SK-N-SH (cell line): ENCODE results near the gene RELN. TPM values are rescaled to one million over a fixed set of nuclear protein-coding genes. Genes with fewer than 3 reads are reported as not detected.

Source experiments
- CTCF ChIA-PET: fragments of 300-600, 350-600 bp; formaldehyde crosslinking; extraction: SDS; loops from one replicate; lab custom pipeline; 2021; lab: Yijun Ruan, JAX
- POLR2A ChIA-PET: fragments of 350-600 bp; sonication (Branson Sonifier 250); formaldehyde crosslinking; extraction: SDS; loops from one replicate; lab custom pipeline; 2020; ENCODE audit warnings: antibody characterized with exemption, inconsistent platforms; lab: Yijun Ruan, JAX
- DNase-seq: peaks from one replicate; pipeline ENCODE4 v3.0.0; 2012
- H2AFZ ChIP-seq: fragments of 200-600 bp; sonication (generic); 2 replicates; pipeline ENCODE4 v1.8.1; 2016; ENCODE audit warnings: antibody characterized with exemption, mild to moderate bottlenecking, low read depth
- H3F3A ChIP-seq: fragments of 200-600 bp; sonication (generic); replicated peaks from 2 replicates; pipeline ENCODE3; 2016; ENCODE audit warnings: antibody characterized with exemption, mild to moderate bottlenecking; ENCODE audit not compliant: insufficient read depth
- H3K27ac ChIP-seq, 2 experiments: fragments of 200-500 bp in 1 of 2; fragments of 200-600 bp in 1 of 2; sonication (Bioruptor generic) in 1 of 2; sonication (generic), shearing (Covaris generic) in 1 of 2; 2 replicates each; pipeline versions ENCODE4 v1.5.1 to v1.6.1; 2014 to 2016; ENCODE audit warnings: low read depth in 2 of 2, inconsistent platforms in 1 of 2, low read length in 1 of 2, mild to moderate bottlenecking in 1 of 2, mixed read lengths in 1 of 2
- H3K27me3 ChIP-seq: fragments of 200-600 bp; sonication (generic), shearing (Covaris generic); 2 replicates; pipeline ENCODE4 v1.6.1; 2016; ENCODE audit warnings: mixed run types; ENCODE audit not compliant: insufficient read depth
- H3K36me3 ChIP-seq, 2 experiments: fragments of 200-500 bp in 1 of 2; fragments of 200-600 bp in 1 of 2; sonication (Bioruptor generic) in 1 of 2; sonication (generic) in 1 of 2; replicated peaks in 1 of 2; 2 replicates each; pipeline versions ENCODE3 to v1.5.1; 2014 to 2016; ENCODE audit warnings: low read length in 1 of 2, mild to moderate bottlenecking in 1 of 2; ENCODE audit not compliant: insufficient read depth in 2 of 2, control insufficient read depth in 1 of 2
- H3K4me1 ChIP-seq, 2 experiments: fragments of 200-500 bp in 1 of 2; fragments of 200-600 bp in 1 of 2; sonication (Bioruptor generic) in 1 of 2; sonication (generic), shearing (Covaris generic) in 1 of 2; 2 replicates each; pipeline versions ENCODE4 v1.5.1 to v1.6.1; 2014 to 2016; ENCODE audit warnings: low read depth in 1 of 2, low read length in 1 of 2, mixed run types in 1 of 2; ENCODE audit not compliant: insufficient read depth in 2 of 2, control insufficient read depth in 1 of 2
- H3K4me2 ChIP-seq: fragments of 200-600 bp; sonication (generic), shearing (Covaris generic); 2 replicates; pipeline ENCODE4 v1.6.1; 2017; ENCODE audit warnings: mixed run types
- H3K4me3 ChIP-seq, 2 experiments: fragments of 200-500 bp in 1 of 2; fragments of 200-600 bp in 1 of 2; sonication (Bioruptor generic) in 1 of 2; sonication (generic), shearing (Covaris generic) in 1 of 2; 2 replicates each; pipeline versions ENCODE4 v1.5.1 to v1.8.1; 2014 to 2016; ENCODE audit warnings: low read depth in 2 of 2, inconsistent platforms in 1 of 2, low read length in 1 of 2, mild to moderate bottlenecking in 1 of 2, mixed read lengths in 1 of 2, moderate library complexity in 1 of 2
- H3K79me2 ChIP-seq: fragments of 200-600 bp; sonication (generic); 2 replicates; pipeline ENCODE4 v1.8.1; 2017; ENCODE audit warnings: mild to moderate bottlenecking; ENCODE audit not compliant: insufficient read depth
- H3K9ac ChIP-seq: fragments of 200-600 bp; sonication (generic); 2 replicates; pipeline ENCODE4 v1.6.1; 2017; ENCODE audit warnings: mixed run types
- H3K9me2 ChIP-seq: fragments of 200-600 bp; sonication (generic); 2 replicates; pipeline ENCODE4 v1.6.1; 2017; ENCODE audit warnings: mixed run types
- H3K9me3 ChIP-seq: fragments of 200-600 bp; sonication (generic); 2 replicates; pipeline ENCODE4 v1.6.1; 2017; ENCODE audit warnings: mixed run types, mild to moderate bottlenecking, moderate library complexity
- H4K20me1 ChIP-seq: fragments of 200-600 bp; sonication (generic); 2 replicates; pipeline ENCODE4 v1.6.1; 2017; ENCODE audit warnings: mild to moderate bottlenecking, mixed run types; ENCODE audit not compliant: insufficient read depth
- CHD2 ChIP-seq: fragments of 150-350 bp; IDR thresholded peaks from 2 replicates; pipeline ENCODE4 v1.6.1; 2018; ENCODE audit warnings: low read length; ENCODE audit not compliant: partially characterized antibody
- CTCF ChIP-seq: fragments of 200-600 bp; sonication (generic); IDR thresholded peaks from 2 replicates; pipeline ENCODE4 v1.6.1; 2017; ENCODE audit warnings: antibody characterized with exemption, mild to moderate bottlenecking, moderate library complexity
- ELF1 ChIP-seq: IDR thresholded peaks from 2 replicates; pipeline ENCODE4 v1.4.0; 2012
- EP300 ChIP-seq, 2 experiments: IDR thresholded peaks; 2 replicates each; pipeline versions ENCODE4 v1.4.0 to v1.6.1; 2012; ENCODE audit warnings: borderline replicate concordance in 1 of 2, low read depth in 1 of 2, low read length in 1 of 2
- FOSL2 ChIP-seq: IDR thresholded peaks from 2 replicates; pipeline ENCODE4 v1.4.0; 2012; ENCODE audit warnings: low read depth, mild to moderate bottlenecking, moderate library complexity, borderline replicate concordance
- FOXJ3 ChIP-seq: sonication (generic); formaldehyde crosslinking; IDR thresholded peaks from 2 replicates; pipeline ENCODE4 v1.5.1; 2020; ENCODE audit warnings: mild to moderate bottlenecking, missing genetic modification reagents
- FOXM1 ChIP-seq: IDR thresholded peaks from 2 replicates; pipeline ENCODE4 v1.4.0; 2012; ENCODE audit warnings: low read depth, mild to moderate bottlenecking
- GATA2 ChIP-seq: sonication (generic); formaldehyde crosslinking; IDR thresholded peaks from 2 replicates; pipeline ENCODE4 v1.5.0; 2020; ENCODE audit warnings: mild to moderate bottlenecking, missing genetic modification reagents
- IRF3 ChIP-seq: fragments of 150-350 bp; IDR thresholded peaks from 2 replicates; pipeline ENCODE4 v1.6.1; 2016; ENCODE audit warnings: mild to moderate bottlenecking, low read depth, low read length
- JUND ChIP-seq: IDR thresholded peaks from 2 replicates; pipeline ENCODE4 v1.4.0; 2012
- MXI1 ChIP-seq: IDR thresholded peaks from 2 replicates; pipeline ENCODE4 v1.6.1; 2012; ENCODE audit warnings: mild to moderate bottlenecking, low read depth, low read length, improper control_type of control experiment
- NFIC ChIP-seq: IDR thresholded peaks from 2 replicates; pipeline ENCODE4 v1.4.0; 2012; ENCODE audit warnings: borderline replicate concordance
- PBX3 ChIP-seq: IDR thresholded peaks from 2 replicates; pipeline ENCODE4; 2012
- RCOR1 ChIP-seq: fragments of 150-350 bp; IDR thresholded peaks from 2 replicates; pipeline ENCODE4 v1.6.1; 2017; ENCODE audit warnings: antibody characterized with exemption, low read length
- RXRA ChIP-seq: IDR thresholded peaks from 2 replicates; pipeline ENCODE4 v1.4.0; 2012; ENCODE audit warnings: low read depth, mild to moderate bottlenecking, borderline replicate concordance
- SIN3A ChIP-seq: IDR thresholded peaks from 2 replicates; pipeline ENCODE4 v1.6.1; 2012; ENCODE audit warnings: low read depth, mild to moderate bottlenecking, low read length, moderate library complexity, borderline replicate concordance
- SMC3 ChIP-seq: IDR thresholded peaks from 2 replicates; pipeline ENCODE4 v1.6.1; 2012; ENCODE audit warnings: low read depth, low read length, improper control_type of control experiment
- ZBTB33 ChIP-seq: IDR thresholded peaks from 2 replicates; pipeline ENCODE4 v1.4.0; 2012; ENCODE audit warnings: low read depth, borderline replicate concordance
- WGBS: methylation state at CpG from one replicate; pipeline ENCODE4 v1.1.6; 2017; ENCODE audit warnings: low lambda C conversion rate; 5-methylcytosine and 5-hydroxymethylcytosine counted together
- polyA plus RNA-seq, 3 experiments: library from polyadenylated mRNA; depleted of rRNA; stranded (reverse); fragments of >200 nt; gene quantifications; 2 replicates each; pipeline ENCODE4 v1.2.3, GENCODE V29; 2012

The RELN gene
- polyA plus RNA-seq, 1 of the 3 experiments (the other 2 are of a cell fraction): 0.02 TPM

GRCh38 chr7:103549786-103550185, 439.7 kb downstream of the RELN start:
- CTCF ChIA-PET: interaction anchor here (1.1 kb wide), 1 partner anchor 26 kb away, joined by 3 read pairs; no protein-coding TSS in a partner anchor
- no peaks in the 10 kb centered on the region for H3K4me1 ChIP-seq
- H3F3A ChIP-seq: no peaks in the 10 kb centered on the region
- H3K4me2 ChIP-seq: no peak overlapping the region
- H3K36me3 ChIP-seq: no peaks in the 10 kb centered on the region
- 36% methylated on average over 2 of the region's 2 CpGs for WGBS
- H3K9me2 ChIP-seq: no peaks in the 10 kb centered on the region
- DNase-seq: no peak
- POLR2A ChIA-PET: no interaction called here
- TF ChIP-seq NFIC: no peak
- no peak for TF ChIP-seq RCOR1
- TF ChIP-seq FOXJ3 (CRISPR knock-in tag): no peak
- no peak for TF ChIP-seq CTCF
- TF ChIP-seq FOXM1: no peak
- TF ChIP-seq, all 33 proteins: peak for 0
- Histone ChIP-seq H3K27ac (no peak overlapping the region), H3K4me3 (no peak overlapping the region), H3K27me3 (no peaks in the 10 kb centered on the region), H3K9me3 (no peaks in the 10 kb centered on the region), H4K20me1 (no peaks in the 10 kb centered on the region), H3K79me2 (no peaks in the 10 kb centered on the region), H3K9ac (no peak overlapping the region), H2AFZ (no peak overlapping the region)

- CTCF ChIA-PET: interaction anchor here (1.0 to 2.0 kb wide), 4 partner anchors 10 to 26 kb away, joined by 3 to 7 read pairs (median 3); no protein-coding TSS in a partner anchor
- WGBS: 52% methylated on average over 3 of the region's 3 CpGs
- TF ChIP-seq IRF3 (no peak), RXRA (no peak), EP300 (IDR thresholded peaks at IDR 0.05; ENCODE audit: borderline replicate concordance in 1 of 2, low read depth in 1 of 2, low read length in 1 of 2) (no peak), CHD2 (no peak), SMC3 (no peak), JUND (no peak), GATA2 (no peak), ZBTB33 (no peak), FOXM1 (no peak), RCOR1 (no peak), ELF1 (no peak), PBX3 (no peak), FOSL2 (no peak), SIN3A (no peak), MXI1 (no peak), NFIC (no peak)
Observed at GRCh38 chr7:103547451-103548284, 441.8 kb downstream of the RELN start.

More at GRCh38 chr7:103547451-103548284, 441.8 kb downstream of the RELN start:
- Histone ChIP-seq H2AFZ (no peak overlapping the region), H3K36me3 (no peaks in the 10 kb centered on the region), H3K27me3 (no peaks in the 10 kb centered on the region), H3K4me2 (no peak overlapping the region), H3K9me2 (no peaks in the 10 kb centered on the region), H3K9ac (no peak overlapping the region), H3K9me3 (no peaks in the 10 kb centered on the region), H3K79me2 (no peaks in the 10 kb centered on the region), H3K4me3 (no peak overlapping the region), H3F3A (no peaks in the 10 kb centered on the region), H3K27ac (no peak overlapping the region), H4K20me1 (no peaks in the 10 kb centered on the region), H3K4me1 (no peaks in the 10 kb centered on the region)
- POLR2A ChIA-PET: no interaction called here
- no peak for DNase-seq
